K562 (cell line): ENCODE data around the gene CHODL. TPM values are rescaled to one million over a fixed set of nuclear protein-coding genes. Genes with fewer than 3 reads are reported as not detected.

Experiments
- ATAC-seq: fragments of 200-7000 bp; cut with Tn5 transposase; 3 replicates; pipeline ENCODE4 v1.9.1; 2020; ENCODE audit warnings: moderate library complexity
- BruUV-seq: library from RNA; stranded (reverse); fragments of 400-500 nt; replicated peaks from 2 replicates; lab custom pipeline; 2021; lab: Mats Ljungman, UMichigan
- CTCF ChIA-PET: fragments of 300-600 bp; formaldehyde crosslinking; extraction: SDS; loops from one replicate; lab custom pipeline; 2021; ENCODE audit warnings: low intra/inter-chr PET ratio; lab: Yijun Ruan, JAX
- POLR2A ChIA-PET: fragments of 300-600, 350-650 bp; sonication (Branson Sonifier 250); formaldehyde crosslinking; extraction: SDS; loops from one replicate; lab custom pipeline; 2021; ENCODE audit warnings: antibody characterized with exemption, inconsistent platforms; lab: Yijun Ruan, JAX
- DNase-seq, 4 experiments: peaks; one replicate each; pipeline versions ENCODE4 v3.0.0 to v3.0.0-alpha.2; 2011 to 2018; ENCODE audit warnings: low spot score in 3 of 4, mixed read lengths in 3 of 4; ENCODE audit errors: extremely low read depth in 1 of 4
- FAIRE-seq: peaks from 2 replicates; lab custom pipeline; 2011; peaks lifted over from hg19 to GRCh38; lab: Jason Lieb, UNC
- H2AFZ ChIP-seq: 2 replicates; pipeline ENCODE4 v1.6.0; 2011; ENCODE audit warnings: low read depth, low read length, control low read depth, inconsistent platforms
- H3K27ac ChIP-seq: fragments of 200-600 bp; 3 replicates; pipeline ENCODE4 v1.8.0; 2011; ENCODE audit warnings: low read depth, mild to moderate bottlenecking, control low read depth, inconsistent platforms, low read length, moderate library complexity, mixed read lengths; ENCODE audit errors: extremely low read depth
- H3K27me3 ChIP-seq, 2 experiments: fragments of 300-600 bp in 1 of 2; 2 replicates in 1 of 2; 3 replicates in 1 of 2; pipeline versions ENCODE4 v1.6.0 to v1.8.0; 2011; ENCODE audit warnings: inconsistent platforms in 2 of 2, low read length in 2 of 2, mild to moderate bottlenecking in 1 of 2, mixed read lengths in 1 of 2, moderate library complexity in 1 of 2; ENCODE audit not compliant: control insufficient read depth in 2 of 2, insufficient read depth in 2 of 2
- H3K36me3 ChIP-seq: fragments of 300-600 bp; 3 replicates; pipeline ENCODE4 v1.8.0; 2011; ENCODE audit warnings: mild to moderate bottlenecking, low read length, inconsistent platforms; ENCODE audit not compliant: control insufficient read depth, insufficient read depth
- H3K4me1 ChIP-seq, 2 experiments: fragments of 200-600 bp in 1 of 2; replicated peaks in 1 of 2; 2 replicates in 1 of 2; 3 replicates in 1 of 2; pipeline versions ENCODE4 v1.5.1 to v1.8.0; 2011; ENCODE audit warnings: inconsistent platforms in 2 of 2, low read length in 2 of 2, mild to moderate bottlenecking in 1 of 2, mixed read lengths in 1 of 2, moderate library complexity in 1 of 2; ENCODE audit not compliant: control insufficient read depth in 2 of 2, insufficient read depth in 2 of 2
- H3K4me2 ChIP-seq: 2 replicates; pipeline ENCODE4 v1.6.1; 2011; ENCODE audit warnings: low read length, control low read depth, inconsistent platforms, mixed read lengths; ENCODE audit not compliant: insufficient read depth
- H3K4me3 ChIP-seq: fragments of 200-600 bp; sonication (generic), shearing (Covaris generic); 2 replicates; pipeline ENCODE4 v1.5.1; 2016; ENCODE audit warnings: control low read depth, inconsistent platforms
- H3K79me2 ChIP-seq: fragments of 200-600 bp; 3 replicates; pipeline ENCODE4 v1.8.0; 2011; ENCODE audit warnings: low read length, inconsistent platforms; ENCODE audit not compliant: control insufficient read depth, insufficient read depth
- H3K9ac ChIP-seq, 2 experiments: 2 replicates each; pipeline versions ENCODE4 v1.6.0 to v1.6.1; 2011; ENCODE audit warnings: low read depth in 2 of 2, low read length in 2 of 2, control low read depth in 1 of 2, inconsistent platforms in 1 of 2, mild to moderate bottlenecking in 1 of 2, mixed read lengths in 1 of 2; ENCODE audit not compliant: insufficient read depth in 1 of 2
- H3K9me1 ChIP-seq: one replicate; pipeline ENCODE4 v1.6.0; 2011; ENCODE audit warnings: inconsistent platforms, mild to moderate bottlenecking, low read length, moderate library complexity; ENCODE audit not compliant: control insufficient read depth, insufficient read depth
- H3K9me3 ChIP-seq: replicated peaks from 2 replicates; pipeline ENCODE4 v1.5.1; 2011; ENCODE audit warnings: low read depth, low read length, inconsistent platforms; ENCODE audit not compliant: control insufficient read depth, insufficient read depth
- H4K20me1 ChIP-seq: replicated peaks from 2 replicates; pipeline ENCODE4 v1.6.1; 2011; ENCODE audit warnings: low read length, inconsistent platforms, mixed read lengths; ENCODE audit not compliant: control insufficient read depth, insufficient read depth
- ARID2 ChIP-seq: fragments of 450-650 bp; IDR thresholded peaks from 2 replicates; pipeline ENCODE4 v1.6.1; 2017; ENCODE audit warnings: antibody characterized with exemption, mild to moderate bottlenecking
- C11orf30 ChIP-seq: fragments of 450-650 bp; IDR thresholded peaks from 2 replicates; pipeline ENCODE4 v1.6.1; 2016; ENCODE audit warnings: low read depth, mild to moderate bottlenecking
- EP400 ChIP-seq: fragments of 450-650 bp; IDR thresholded peaks from 2 replicates; pipeline ENCODE4 v1.6.1; 2017; ENCODE audit warnings: antibody characterized with exemption, mild to moderate bottlenecking, moderate library complexity
- FOXJ2 ChIP-seq: fragments of 200-800 bp; sonication (Bioruptor generic); IDR thresholded peaks from 2 replicates; pipeline ENCODE4 v1.6.1; 2016; ENCODE audit warnings: missing genetic modification characterization, missing compliant biosample characterization
- FOXM1 ChIP-seq, 2 experiments: fragments of 450-650 bp in 1 of 2; sonication (generic) in 1 of 2; formaldehyde crosslinking in 1 of 2; IDR thresholded peaks; 2 replicates each; pipeline versions ENCODE4 v1.6.1 to v1.9.0; 2017 to 2022; ENCODE audit warnings: low read depth in 2 of 2, mild to moderate bottlenecking in 2 of 2, missing genetic modification reagents in 1 of 2, moderate library complexity in 1 of 2
- HNRNPL ChIP-seq: fragments of 200-400 bp; formaldehyde crosslinking; IDR thresholded peaks from 2 replicates; pipeline ENCODE4 v1.6.1; 2017; ENCODE audit warnings: low read depth, mild to moderate bottlenecking, low read length
- HSF4 ChIP-seq: fragments of 250-450 bp; sonication (Bioruptor Pico); IDR thresholded peaks from 2 replicates; pipeline ENCODE4 v2.1.2; 2022; ENCODE audit warnings: mild to moderate bottlenecking, moderate library complexity, borderline replicate concordance
- KLF1 ChIP-seq: fragments of 450-650 bp; IDR thresholded peaks from 2 replicates; pipeline ENCODE4 v1.6.1; 2016; ENCODE audit warnings: missing genetic modification characterization, missing compliant biosample characterization
- NR2F6 ChIP-seq: fragments of 450-650 bp; formaldehyde crosslinking; IDR thresholded peaks from 2 replicates; pipeline ENCODE4 v1.4.0; 2020; ENCODE audit warnings: mild to moderate bottlenecking
- POLR2AphosphoS5 ChIP-seq: IDR thresholded peaks from 2 replicates; pipeline ENCODE4 v1.6.1; 2011; ENCODE audit warnings: mild to moderate bottlenecking, low read depth, low read length, moderate library complexity; ENCODE audit not compliant: control insufficient read depth, insufficient read depth
- POLR3A ChIP-seq: IDR thresholded peaks from 2 replicates; pipeline ENCODE4 v1.6.1; 2011; ENCODE audit warnings: borderline replicate concordance, mild to moderate bottlenecking, moderate library complexity; ENCODE audit not compliant: insufficient read length, insufficient read depth; ENCODE audit errors: extremely low read depth
- SMARCB1 ChIP-seq: IDR thresholded peaks from 2 replicates; pipeline ENCODE4 v1.6.1; 2011; ENCODE audit warnings: improper control_type of control experiment, low read depth; ENCODE audit not compliant: insufficient read length
- WGBS: fragments of 100-300 bp; shearing (Covaris generic); methylation state at CpG from one replicate; pipeline ENCODE4 v1.1.6; 2016; ENCODE audit warnings: low coverage, mixed read lengths; ENCODE audit not compliant: insufficient coverage; ENCODE audit errors: missing lambda C conversion rate; 5-methylcytosine and 5-hydroxymethylcytosine counted together
- in situ Hi-C: fragments of 300-500 bp; cut with MboI; formaldehyde crosslinking; loops from 4 replicates; pipeline ENCODE4 v1.15.0; 2018; ENCODE audit warnings: inconsistent platforms, mixed read lengths
- intact Hi-C: fragments of 100-400 bp; cut with micrococcal nuclease; formaldehyde crosslinking; loops from 2 replicates; pipeline ENCODE4 v1.14.2; 2022
- polyA plus RNA-seq, 8 experiments: library from polyadenylated mRNA; depleted of rRNA in 4 of 8; stranded (reverse) in 5 of 8; unstranded in 3 of 8; fragments of >200 nt; fragmentation: Nextera tagmentation in 2 of 8; fragmentation: Illumina TruSeq in 1 of 8; extraction: Ambion mirVana in 2 of 8; extraction: Trizol in 1 of 8; gene quantifications; 2 replicates each; pipeline versions ENCODE4 v1.2.1 to v1.2.3, GENCODE V29; 2011 to 2014; ENCODE audit warnings: inconsistent platforms in 1 of 8, missing spikeins in 1 of 8
- total RNA-seq, 7 experiments: library from RNA; depleted of rRNA in 6 of 7; stranded (reverse); fragments of >200 nt in 6 of 7; fragmentation: Illumina TruSeq in 2 of 7; extraction: Trizol in 2 of 7; gene quantifications; 2 replicates each; pipeline versions ENCODE4 v1.2.1 to v1.2.3, GENCODE V29; 2011 to 2021; ENCODE audit warnings: low replicate concordance in 1 of 7
- TF ChIP-seq, protein P1 (sequence below): fragments of 450-650 bp; IDR thresholded peaks from 2 replicates; pipeline ENCODE4 v1.6.1; 2016; ENCODE audit warnings: mild to moderate bottlenecking, moderate library complexity

CHODL gene
- total and polyA plus RNA-seq, 9 of the 15 experiments (the other 6 are each of a cell fraction or from before 2014, with no cell fraction given) = not detected

DNA sequence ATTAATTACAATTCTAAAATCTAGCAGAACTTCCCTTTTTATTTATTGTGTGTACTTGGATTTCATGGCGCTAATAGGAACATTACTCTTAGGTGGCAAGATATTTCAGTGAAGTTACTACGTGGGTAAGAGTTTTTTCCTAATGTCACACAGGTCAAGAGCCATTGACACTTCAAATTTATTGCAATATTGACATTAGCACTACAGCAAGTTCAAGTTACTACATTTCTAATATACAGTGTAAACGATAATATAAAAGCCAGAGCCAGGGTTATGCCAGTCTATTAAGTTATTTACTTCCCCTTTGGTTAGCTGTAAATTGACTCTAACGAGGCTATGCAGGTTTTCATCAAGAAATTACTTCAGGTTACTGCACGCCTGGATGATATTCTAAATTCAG lies 29.7 kb downstream of the CHODL start:
- Histone ChIP-seq H4K20me1 (no peaks in the 10 kb centered on the region), H2AFZ (no peak overlapping the region), H3K9me3 (no peaks in the 10 kb centered on the region), H3K9me1 (no peaks in the 10 kb centered on the region), H3K79me2 (no peaks in the 10 kb centered on the region), H3K27me3 (no peaks in the 10 kb centered on the region), H3K36me3 (no peaks in the 10 kb centered on the region), H3K9ac (no peak overlapping the region), H3K4me2 (no peak overlapping the region), H3K4me1 (no peaks in the 10 kb centered on the region), H3K27ac (no peak overlapping the region), H3K4me3 (no peak overlapping the region)
- DNase-seq = no peak
- ChIA-PET CTCF (no interaction called here), POLR2A (no interaction called here)
- intact Hi-C loops = no loop called here
- TF ChIP-seq FOXJ2 (no peak), KLF1 (tag) (no peak), POLR2AphosphoS5 (no peak), FOXM1 (IDR thresholded peaks at IDR 0.05; ENCODE audit: low read depth) (no peak), FOXM1 (CRISPR knock-in tag; IDR thresholded peaks at IDR 0.05; ENCODE audit: low read depth) (no peak), ARID2 (no peak), EP400 (no peak), HNRNPL (no peak), HSF4 (CRISPR knock-in tag) (no peak), C11orf30 (no peak), POLR3A (no peak), NR2F6 (CRISPR knock-in tag) (no peak), SMARCB1 (no peak)
- TF ChIP-seq, protein P1, sequence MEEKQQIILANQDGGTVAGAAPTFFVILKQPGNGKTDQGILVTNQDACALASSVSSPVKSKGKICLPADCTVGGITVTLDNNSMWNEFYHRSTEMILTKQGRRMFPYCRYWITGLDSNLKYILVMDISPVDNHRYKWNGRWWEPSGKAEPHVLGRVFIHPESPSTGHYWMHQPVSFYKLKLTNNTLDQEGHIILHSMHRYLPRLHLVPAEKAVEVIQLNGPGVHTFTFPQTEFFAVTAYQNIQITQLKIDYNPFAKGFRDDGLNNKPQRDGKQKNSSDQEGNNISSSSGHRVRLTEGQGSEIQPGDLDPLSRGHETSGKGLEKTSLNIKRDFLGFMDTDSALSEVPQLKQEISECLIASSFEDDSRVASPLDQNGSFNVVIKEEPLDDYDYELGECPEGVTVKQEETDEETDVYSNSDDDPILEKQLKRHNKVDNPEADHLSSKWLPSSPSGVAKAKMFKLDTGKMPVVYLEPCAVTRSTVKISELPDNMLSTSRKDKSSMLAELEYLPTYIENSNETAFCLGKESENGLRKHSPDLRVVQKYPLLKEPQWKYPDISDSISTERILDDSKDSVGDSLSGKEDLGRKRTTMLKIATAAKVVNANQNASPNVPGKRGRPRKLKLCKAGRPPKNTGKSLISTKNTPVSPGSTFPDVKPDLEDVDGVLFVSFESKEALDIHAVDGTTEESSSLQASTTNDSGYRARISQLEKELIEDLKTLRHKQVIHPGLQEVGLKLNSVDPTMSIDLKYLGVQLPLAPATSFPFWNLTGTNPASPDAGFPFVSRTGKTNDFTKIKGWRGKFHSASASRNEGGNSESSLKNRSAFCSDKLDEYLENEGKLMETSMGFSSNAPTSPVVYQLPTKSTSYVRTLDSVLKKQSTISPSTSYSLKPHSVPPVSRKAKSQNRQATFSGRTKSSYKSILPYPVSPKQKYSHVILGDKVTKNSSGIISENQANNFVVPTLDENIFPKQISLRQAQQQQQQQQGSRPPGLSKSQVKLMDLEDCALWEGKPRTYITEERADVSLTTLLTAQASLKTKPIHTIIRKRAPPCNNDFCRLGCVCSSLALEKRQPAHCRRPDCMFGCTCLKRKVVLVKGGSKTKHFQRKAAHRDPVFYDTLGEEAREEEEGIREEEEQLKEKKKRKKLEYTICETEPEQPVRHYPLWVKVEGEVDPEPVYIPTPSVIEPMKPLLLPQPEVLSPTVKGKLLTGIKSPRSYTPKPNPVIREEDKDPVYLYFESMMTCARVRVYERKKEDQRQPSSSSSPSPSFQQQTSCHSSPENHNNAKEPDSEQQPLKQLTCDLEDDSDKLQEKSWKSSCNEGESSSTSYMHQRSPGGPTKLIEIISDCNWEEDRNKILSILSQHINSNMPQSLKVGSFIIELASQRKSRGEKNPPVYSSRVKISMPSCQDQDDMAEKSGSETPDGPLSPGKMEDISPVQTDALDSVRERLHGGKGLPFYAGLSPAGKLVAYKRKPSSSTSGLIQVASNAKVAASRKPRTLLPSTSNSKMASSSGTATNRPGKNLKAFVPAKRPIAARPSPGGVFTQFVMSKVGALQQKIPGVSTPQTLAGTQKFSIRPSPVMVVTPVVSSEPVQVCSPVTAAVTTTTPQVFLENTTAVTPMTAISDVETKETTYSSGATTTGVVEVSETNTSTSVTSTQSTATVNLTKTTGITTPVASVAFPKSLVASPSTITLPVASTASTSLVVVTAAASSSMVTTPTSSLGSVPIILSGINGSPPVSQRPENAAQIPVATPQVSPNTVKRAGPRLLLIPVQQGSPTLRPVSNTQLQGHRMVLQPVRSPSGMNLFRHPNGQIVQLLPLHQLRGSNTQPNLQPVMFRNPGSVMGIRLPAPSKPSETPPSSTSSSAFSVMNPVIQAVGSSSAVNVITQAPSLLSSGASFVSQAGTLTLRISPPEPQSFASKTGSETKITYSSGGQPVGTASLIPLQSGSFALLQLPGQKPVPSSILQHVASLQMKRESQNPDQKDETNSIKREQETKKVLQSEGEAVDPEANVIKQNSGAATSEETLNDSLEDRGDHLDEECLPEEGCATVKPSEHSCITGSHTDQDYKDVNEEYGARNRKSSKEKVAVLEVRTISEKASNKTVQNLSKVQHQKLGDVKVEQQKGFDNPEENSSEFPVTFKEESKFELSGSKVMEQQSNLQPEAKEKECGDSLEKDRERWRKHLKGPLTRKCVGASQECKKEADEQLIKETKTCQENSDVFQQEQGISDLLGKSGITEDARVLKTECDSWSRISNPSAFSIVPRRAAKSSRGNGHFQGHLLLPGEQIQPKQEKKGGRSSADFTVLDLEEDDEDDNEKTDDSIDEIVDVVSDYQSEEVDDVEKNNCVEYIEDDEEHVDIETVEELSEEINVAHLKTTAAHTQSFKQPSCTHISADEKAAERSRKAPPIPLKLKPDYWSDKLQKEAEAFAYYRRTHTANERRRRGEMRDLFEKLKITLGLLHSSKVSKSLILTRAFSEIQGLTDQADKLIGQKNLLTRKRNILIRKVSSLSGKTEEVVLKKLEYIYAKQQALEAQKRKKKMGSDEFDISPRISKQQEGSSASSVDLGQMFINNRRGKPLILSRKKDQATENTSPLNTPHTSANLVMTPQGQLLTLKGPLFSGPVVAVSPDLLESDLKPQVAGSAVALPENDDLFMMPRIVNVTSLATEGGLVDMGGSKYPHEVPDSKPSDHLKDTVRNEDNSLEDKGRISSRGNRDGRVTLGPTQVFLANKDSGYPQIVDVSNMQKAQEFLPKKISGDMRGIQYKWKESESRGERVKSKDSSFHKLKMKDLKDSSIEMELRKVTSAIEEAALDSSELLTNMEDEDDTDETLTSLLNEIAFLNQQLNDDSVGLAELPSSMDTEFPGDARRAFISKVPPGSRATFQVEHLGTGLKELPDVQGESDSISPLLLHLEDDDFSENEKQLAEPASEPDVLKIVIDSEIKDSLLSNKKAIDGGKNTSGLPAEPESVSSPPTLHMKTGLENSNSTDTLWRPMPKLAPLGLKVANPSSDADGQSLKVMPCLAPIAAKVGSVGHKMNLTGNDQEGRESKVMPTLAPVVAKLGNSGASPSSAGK = no peak
- no peak for ATAC-seq
- BruUV-seq = no TSS peak
- no peak for FAIRE-seq
- in situ Hi-C loops = no loop called here
- WGBS = 0% methylated on average over 5 of the region's 5 CpGs
